ENCODE results near the gene C22orf31. TPM values are rescaled to one million over a fixed set of nuclear protein-coding genes. Genes with fewer than 3 reads are reported as not detected.

C22orf31 gene
- polyA plus RNA-seq, 3 donors, result not detected

DNA sequence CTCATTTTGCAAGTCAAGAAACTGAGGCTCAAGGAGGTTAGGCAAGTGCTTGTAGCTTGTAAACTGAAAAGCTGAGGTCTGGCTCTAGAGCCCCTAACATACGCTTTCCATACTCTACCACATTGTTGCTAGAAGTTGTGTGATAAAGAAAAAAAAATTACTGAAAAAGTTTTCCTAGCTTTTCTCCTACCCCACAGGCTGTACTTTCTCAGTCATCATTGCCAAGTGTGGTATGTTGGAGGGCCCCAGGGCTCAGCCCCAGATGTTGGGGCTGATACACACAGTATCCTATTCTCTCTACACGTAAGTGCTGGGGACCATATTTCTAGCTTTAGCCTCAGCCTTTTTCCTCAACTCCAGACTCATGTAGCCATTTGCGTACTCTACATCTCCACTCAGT lies 27.2 kb upstream of the C22orf31 start:
- H3K9ac ChIP-seq (ENCODE audit: insufficient read depth, low read length, poor library complexity, severe bottlenecking), result no peak overlapping the region
- no peak overlapping the region for H3K4me3 Mint-ChIP-seq

DNA sequence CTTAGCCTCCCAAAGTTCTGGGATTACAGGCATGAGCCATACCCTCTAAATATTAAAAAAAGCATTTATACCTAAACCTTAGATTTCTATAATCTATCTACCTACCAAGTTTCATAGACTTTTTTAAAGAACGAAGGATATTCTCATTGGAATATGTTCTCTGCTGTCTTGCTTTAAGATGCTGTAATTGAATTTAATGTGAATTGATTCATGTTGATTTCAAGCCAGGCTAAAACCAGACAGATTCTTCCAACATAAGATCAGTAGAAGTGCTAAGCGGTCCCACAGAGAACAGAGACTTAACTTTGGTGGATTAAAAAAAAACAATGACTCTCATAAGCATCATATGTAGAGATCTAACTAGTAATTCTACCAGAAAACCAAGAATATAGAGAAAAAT lies 25.4 kb upstream of the C22orf31 start:
- H3K36me3 ChIP-seq (replicated peaks in 1 of 2; ENCODE audit: control insufficient read depth in 1 of 2, insufficient read depth in 2 of 2, low read length in 2 of 2), result no peaks in the 10 kb centered on the region
- Mint-ChIP-seq H3K9me3 (peaks cover 0 to 6% (median 0%) of the 10 kb centered on the region in 7 donors), H3K4me1 (peaks cover 13% of the 10 kb centered on the region), H3K4me3 (no peak overlapping the region), H3K27ac (no peak overlapping the region), H3K27me3 (ENCODE audit: low read depth in 3 of 3) (peaks cover 5 to 9% (median 7%) of the 10 kb centered on the region in 3 donors), H3K36me3 (no peaks in the 10 kb centered on the region)
- H3K27me3 ChIP-seq (ENCODE audit: control insufficient read depth in 2 of 2, insufficient read depth in 2 of 2, low read length in 2 of 2), result peaks cover 2% of the 10 kb centered on the region in 2 donors
- H3K4me1 ChIP-seq (ENCODE audit: control insufficient read depth in 1 of 2, insufficient read depth in 2 of 2, low read length in 2 of 2), result peaks cover 12 to 15% of the 10 kb centered on the region in 2 donors
- no peak overlapping the region for H3K4me2 ChIP-seq (replicated peaks; ENCODE audit: extremely low read depth, low read length, poor library complexity, severe bottlenecking)
- H3K4me3 ChIP-seq (replicated peaks in 1 of 3; ENCODE audit: low read depth in 2 of 3, low read length in 3 of 3), result no peak overlapping the region
- no peaks in the 10 kb centered on the region for H4K20me1 ChIP-seq (ENCODE audit: insufficient read depth, low read length)
- no peak overlapping the region for H2AFZ ChIP-seq (ENCODE audit: insufficient read depth, low read depth, low read length, poor library complexity, severe bottlenecking)
- DNase-seq, result no peak
- TF ChIP-seq, protein P1, sequence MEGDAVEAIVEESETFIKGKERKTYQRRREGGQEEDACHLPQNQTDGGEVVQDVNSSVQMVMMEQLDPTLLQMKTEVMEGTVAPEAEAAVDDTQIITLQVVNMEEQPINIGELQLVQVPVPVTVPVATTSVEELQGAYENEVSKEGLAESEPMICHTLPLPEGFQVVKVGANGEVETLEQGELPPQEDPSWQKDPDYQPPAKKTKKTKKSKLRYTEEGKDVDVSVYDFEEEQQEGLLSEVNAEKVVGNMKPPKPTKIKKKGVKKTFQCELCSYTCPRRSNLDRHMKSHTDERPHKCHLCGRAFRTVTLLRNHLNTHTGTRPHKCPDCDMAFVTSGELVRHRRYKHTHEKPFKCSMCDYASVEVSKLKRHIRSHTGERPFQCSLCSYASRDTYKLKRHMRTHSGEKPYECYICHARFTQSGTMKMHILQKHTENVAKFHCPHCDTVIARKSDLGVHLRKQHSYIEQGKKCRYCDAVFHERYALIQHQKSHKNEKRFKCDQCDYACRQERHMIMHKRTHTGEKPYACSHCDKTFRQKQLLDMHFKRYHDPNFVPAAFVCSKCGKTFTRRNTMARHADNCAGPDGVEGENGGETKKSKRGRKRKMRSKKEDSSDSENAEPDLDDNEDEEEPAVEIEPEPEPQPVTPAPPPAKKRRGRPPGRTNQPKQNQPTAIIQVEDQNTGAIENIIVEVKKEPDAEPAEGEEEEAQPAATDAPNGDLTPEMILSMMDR (IDR thresholded peaks at IDR 0.05), result no peak
- no peaks in the 10 kb centered on the region for H3K79me2 ChIP-seq (ENCODE audit: insufficient read depth, low read length)
- intact Hi-C loops (cut with micrococcal nuclease), result loop anchor here in 1 of 2 donors (10.0 kb wide), 1 partner anchor 68 kb away; no protein-coding TSS in a partner anchor
- no CpG with 5 or more reads among the region's 2 CpGs for WGBS (ENCODE audit: insufficient coverage)
- no peak overlapping the region for H3K27ac ChIP-seq (ENCODE audit: low read depth in 1 of 2, low read length in 2 of 2)
- no peak overlapping the region for H3K9ac ChIP-seq (ENCODE audit: insufficient read depth, low read length, poor library complexity, severe bottlenecking)
- no peaks in the 10 kb centered on the region for H3K9me3 ChIP-seq (replicated peaks in 1 of 2; ENCODE audit: control insufficient read depth in 1 of 2, insufficient read depth in 1 of 2, low read length in 2 of 2)

More for the DNA sequence above, 27.2 kb upstream of the C22orf31 start:
- no peaks in the 10 kb centered on the region for H3K79me2 ChIP-seq (ENCODE audit: insufficient read depth, low read length)
- no peak overlapping the region for H2AFZ ChIP-seq (ENCODE audit: insufficient read depth, low read depth, low read length, poor library complexity, severe bottlenecking)
- Mint-ChIP-seq H3K36me3 (no peaks in the 10 kb centered on the region), H3K9me3 (peaks cover 0 to 3% (median 0%) of the 10 kb centered on the region in 7 donors), H3K27ac (peak overlapping the region in 1 of 7 donors; percentile 11), H3K4me1 (peaks cover 10% of the 10 kb centered on the region), H3K27me3 (ENCODE audit: low read depth in 3 of 3) (peaks cover 5 to 10% (median 7%) of the 10 kb centered on the region in 3 donors)
- intact Hi-C loops (cut with micrococcal nuclease), result loop anchor here in 1 of 2 donors (10.0 kb wide), 1 partner anchor 66 kb away; no protein-coding TSS in a partner anchor
- H3K36me3 ChIP-seq (replicated peaks in 1 of 2; ENCODE audit: control insufficient read depth in 1 of 2, insufficient read depth in 2 of 2, low read length in 2 of 2), result no peaks in the 10 kb centered on the region
- no peaks in the 10 kb centered on the region for H3K9me3 ChIP-seq (replicated peaks in 1 of 2; ENCODE audit: control insufficient read depth in 1 of 2, insufficient read depth in 1 of 2, low read length in 2 of 2)
- peaks cover 6 to 8% of the 10 kb centered on the region in 2 donors for H3K4me1 ChIP-seq (ENCODE audit: control insufficient read depth in 1 of 2, insufficient read depth in 2 of 2, low read length in 2 of 2)
- no peak for DNase-seq
- no peak overlapping the region for H3K4me2 ChIP-seq (replicated peaks; ENCODE audit: extremely low read depth, low read length, poor library complexity, severe bottlenecking)
- no peaks in the 10 kb centered on the region for H4K20me1 ChIP-seq (ENCODE audit: insufficient read depth, low read length)
- no peak overlapping the region for H3K4me3 ChIP-seq (replicated peaks in 1 of 3; ENCODE audit: low read depth in 2 of 3, low read length in 3 of 3)
- no peak overlapping the region for H3K27ac ChIP-seq (ENCODE audit: low read depth in 1 of 2, low read length in 2 of 2)
- TF ChIP-seq, protein P1 (IDR thresholded peaks at IDR 0.05), result no peak
- 81% methylated on average over 2 of the region's 3 CpGs for WGBS (ENCODE audit: insufficient coverage)
- H3K27me3 ChIP-seq (ENCODE audit: control insufficient read depth in 2 of 2, insufficient read depth in 2 of 2, low read length in 2 of 2), result peaks cover 2% of the 10 kb centered on the region in 2 donors

Data from CD14-positive monocyte (primary cell).